GM23338 (cell line): ENCODE data around the gene PRR14L. TPM values are rescaled to one million over a fixed set of nuclear protein-coding genes. Genes with fewer than 3 reads are reported as not detected.

ENCODE experiments used
- ATAC-seq: fragments of 200-7000 bp; cut with Tn5 transposase; 3 replicates; pipeline ENCODE4 v1.9.1; 2020
- DNase-seq: peaks from one replicate; pipeline ENCODE4 v3.0.0-alpha.2; 2015; ENCODE audit warnings: low spot score
- H2AFZ ChIP-seq: fragments of 200-600 bp; sonication (generic); 2 replicates; pipeline ENCODE4 v1.8.0; 2016; ENCODE audit warnings: antibody characterized with exemption, mild to moderate bottlenecking, moderate library complexity
- H3F3A ChIP-seq: fragments of 200-600 bp; sonication (generic); replicated peaks from 2 replicates; pipeline ENCODE4 v1.8.0; 2017; ENCODE audit warnings: antibody characterized with exemption, mixed run types, low read depth
- H3K27ac ChIP-seq: fragments of 200-600 bp; sonication (generic); 2 replicates; pipeline ENCODE4 v1.6.1; 2016; ENCODE audit warnings: low read depth
- H3K27me3 ChIP-seq: fragments of 200-600 bp; sonication (generic); 2 replicates; pipeline ENCODE4 v1.8.0; 2016; ENCODE audit warnings: mild to moderate bottlenecking, mixed run types, moderate library complexity; ENCODE audit not compliant: insufficient read depth
- H3K36me3 ChIP-seq: fragments of 200-600 bp; sonication (generic); 2 replicates; pipeline ENCODE4 v1.8.0; 2016; ENCODE audit warnings: mild to moderate bottlenecking; ENCODE audit not compliant: insufficient read depth
- H3K4me1 ChIP-seq: fragments of 200-600 bp; sonication (generic); 2 replicates; pipeline ENCODE4 v1.8.0; 2016; ENCODE audit warnings: mild to moderate bottlenecking, moderate library complexity; ENCODE audit not compliant: insufficient read depth
- H3K4me2 ChIP-seq: fragments of 200-600 bp; sonication (generic); 2 replicates; pipeline ENCODE4 v1.7.1; 2017; ENCODE audit warnings: mixed run types
- H3K4me3 ChIP-seq: fragments of 200-600 bp; sonication (generic); 2 replicates; pipeline ENCODE4 v1.6.1; 2016; ENCODE audit warnings: mixed run types
- H3K79me2 ChIP-seq: fragments of 200-600 bp; sonication (generic); replicated peaks from 2 replicates; pipeline ENCODE4 v1.8.0; 2017; ENCODE audit warnings: mild to moderate bottlenecking; ENCODE audit not compliant: insufficient read depth
- H3K9me2 ChIP-seq: fragments of 200-600 bp; sonication (generic); 2 replicates; pipeline ENCODE4 v1.8.0; 2017; ENCODE audit not compliant: insufficient read depth
- H4K20me1 ChIP-seq: fragments of 200-600 bp; sonication (generic); replicated peaks from 2 replicates; pipeline ENCODE4 v1.8.0; 2017; ENCODE audit warnings: mild to moderate bottlenecking; ENCODE audit not compliant: insufficient read depth
- H3K27ac Mint-ChIP-seq: 2 replicates; pipeline ENCODE4 v1.8.0; 2020; ENCODE audit warnings: inconsistent platforms, mild to moderate bottlenecking, moderate library complexity, mixed read lengths
- H3K27me3 Mint-ChIP-seq: 3 replicates; pipeline ENCODE4 v1.8.0; 2022; ENCODE audit warnings: low read depth, mild to moderate bottlenecking, moderate library complexity, mixed read lengths, inconsistent platforms; ENCODE audit not compliant: insufficient read depth, poor library complexity
- H3K36me3 Mint-ChIP-seq: 3 replicates; pipeline ENCODE4 v1.8.0; 2021; ENCODE audit warnings: low read depth, mild to moderate bottlenecking, inconsistent platforms, moderate library complexity, mixed read lengths
- H3K4me1 Mint-ChIP-seq: 3 replicates; pipeline ENCODE4 v1.8.0; 2020; ENCODE audit warnings: mild to moderate bottlenecking, inconsistent platforms, mixed read lengths
- H3K4me3 Mint-ChIP-seq: 3 replicates; pipeline ENCODE4 v1.8.0; 2021; ENCODE audit warnings: moderate library complexity, mild to moderate bottlenecking, inconsistent platforms, mixed read lengths
- H3K9me3 Mint-ChIP-seq: 3 replicates; pipeline ENCODE4 v1.8.0; 2020; ENCODE audit warnings: moderate library complexity, mild to moderate bottlenecking, inconsistent platforms, mixed read lengths
- CREB1 ChIP-seq: fragments of 250-450 bp; sonication (Bioruptor Pico); IDR thresholded peaks from 2 replicates; pipeline ENCODE4 v1.5.0; 2020; ENCODE audit warnings: low read depth, mild to moderate bottlenecking, moderate library complexity
- CTCF ChIP-seq, 2 experiments: fragments of 200-600 bp in 1 of 2; sonication (generic) in 1 of 2; conservative IDR thresholded peaks; 2 replicates each; pipeline versions ENCODE4 v1.5.1 to v1.6.1; 2016 to 2017; ENCODE audit warnings: antibody characterized with exemption in 2 of 2, low read depth in 2 of 2, mild to moderate bottlenecking in 2 of 2, moderate library complexity in 1 of 2
- ETS1 ChIP-seq: IDR thresholded peaks from 2 replicates; pipeline ENCODE4 v1.6.1; 2016; ENCODE audit warnings: antibody characterized with exemption
- EZH2 ChIP-seq: fragments of 200-600 bp; sonication (generic); IDR thresholded peaks from one replicate; pipeline ENCODE4 v1.8.0; 2017; ENCODE audit warnings: antibody characterized with exemption, mild to moderate bottlenecking, low read depth; ENCODE audit not compliant: unreplicated experiment
- EZH2phosphoT487 ChIP-seq: fragments of 200-600 bp; sonication (generic); IDR thresholded peaks from one replicate; pipeline ENCODE4 v1.8.1; 2018; ENCODE audit warnings: antibody characterized with exemption; ENCODE audit not compliant: unreplicated experiment
- JUNB ChIP-seq: IDR thresholded peaks from one replicate; pipeline ENCODE4 v1.6.1; 2016; ENCODE audit warnings: antibody characterized with exemption; ENCODE audit not compliant: unreplicated experiment
- NANOG ChIP-seq: IDR thresholded peaks from 2 replicates; pipeline ENCODE4 v1.6.1; 2016; ENCODE audit warnings: antibody characterized with exemption, borderline replicate concordance
- POLR2AphosphoS5 ChIP-seq: IDR thresholded peaks from 2 replicates; pipeline ENCODE4 v1.6.1; 2016; ENCODE audit warnings: antibody characterized with exemption, low read depth
- REST ChIP-seq: IDR thresholded peaks from one replicate; pipeline ENCODE4 v1.6.1; 2018; ENCODE audit warnings: antibody characterized with exemption; ENCODE audit not compliant: unreplicated experiment
- STAT1 ChIP-seq: IDR thresholded peaks from one replicate; pipeline ENCODE4 v1.6.1; 2016; ENCODE audit warnings: antibody characterized with exemption; ENCODE audit not compliant: unreplicated experiment
- ZNF114 ChIP-seq: fragments of 250-450 bp; sonication (Bioruptor Pico); IDR thresholded peaks from 2 replicates; pipeline ENCODE4 v1.5.0; 2020; ENCODE audit warnings: mild to moderate bottlenecking, moderate library complexity
- ZNF331 ChIP-seq: fragments of 250-450 bp; sonication (Bioruptor Pico); IDR thresholded peaks from 2 replicates; pipeline ENCODE4 v1.5.0; 2020; ENCODE audit warnings: low read depth, mild to moderate bottlenecking, moderate library complexity
- ZNF462 ChIP-seq: fragments of 250-450 bp; sonication (Bioruptor Pico); IDR thresholded peaks from 2 replicates; pipeline ENCODE4 v1.5.0; 2020; ENCODE audit warnings: mild to moderate bottlenecking, moderate library complexity
- polyA plus RNA-seq: library from polyadenylated mRNA; unstranded; fragments of >200 nt; fragmentation: Nextera tagmentation; extraction: Ambion mirVana; gene quantifications from 2 replicates; pipeline ENCODE4 v1.2.1, GENCODE V29; 2016
- total RNA-seq: library from RNA; depleted of rRNA; stranded (reverse); fragments of >200 nt; shearing (Covaris generic); gene quantifications from 2 replicates; pipeline ENCODE4 v1.2.3, GENCODE V29; 2014

The PRR14L gene
- total and polyA plus RNA-seq, 2 experiments from 2014 or later, result 46.3 to 54.0 TPM

- H4K20me1 ChIP-seq, result peaks cover 29% of the 10 kb centered on the region
- no peak overlapping the region for H3K4me2 ChIP-seq
- H2AFZ ChIP-seq, result no peak overlapping the region
- H3F3A ChIP-seq, result 0 out of 2 replicates have a peak, but pooled peaks cover 5% of the 10 kb centered on the region
- H3K27me3 ChIP-seq, result no peaks in the 10 kb centered on the region
- peaks cover 32% of the 10 kb centered on the region for H3K36me3 Mint-ChIP-seq
- TF ChIP-seq ZNF462 (CRISPR knock-in tag), result no peak
- no peak for TF ChIP-seq CTCF (conservative IDR thresholded peaks at IDR 0.05; ENCODE audit: low read depth in 2 of 2)
- no peak for TF ChIP-seq ETS1
- no peak for TF ChIP-seq CREB1 (CRISPR knock-in tag)
- TF ChIP-seq REST, result no peak
- no peak for TF ChIP-seq JUNB
- TF ChIP-seq EZH2phosphoT487, result no peak
- no peak for TF ChIP-seq EZH2
- TF ChIP-seq POLR2AphosphoS5, result no peak
- no peak for TF ChIP-seq STAT1
- no peak for TF ChIP-seq ZNF331
- no peak for TF ChIP-seq NANOG
- no peak for TF ChIP-seq ZNF114 (CRISPR knock-in tag)
- H3K27ac ChIP-seq, result peak overlapping the region; percentile 7; the same call in 1 of the 2 replicates
- peak overlapping the region; percentile 79 for H3K27ac Mint-ChIP-seq
- H3K9me3 Mint-ChIP-seq, result no peaks in the 10 kb centered on the region
- H3K79me2 ChIP-seq, result peaks cover 78% of the 10 kb centered on the region
- H3K27me3 Mint-ChIP-seq, result peaks cover 6% of the 10 kb centered on the region
- H3K4me1 Mint-ChIP-seq, result peaks cover 25% of the 10 kb centered on the region
- H3K4me1 ChIP-seq, result peaks cover 28% of the 10 kb centered on the region
- H3K4me3 ChIP-seq, result no peak overlapping the region
- peaks cover 18% of the 10 kb centered on the region for H3K36me3 ChIP-seq
- H3K9me2 ChIP-seq, result no peaks in the 10 kb centered on the region
- DNase-seq (peak; percentile 23), ATAC-seq (no peak)
- no peak overlapping the region for H3K4me3 Mint-ChIP-seq
Measured at GRCh38 chr22:31650391-31650790, 99.5 kb downstream of the PRR14L start.
